Measurements from ENCODE around the gene DBH.

DBH gene

DNA sequence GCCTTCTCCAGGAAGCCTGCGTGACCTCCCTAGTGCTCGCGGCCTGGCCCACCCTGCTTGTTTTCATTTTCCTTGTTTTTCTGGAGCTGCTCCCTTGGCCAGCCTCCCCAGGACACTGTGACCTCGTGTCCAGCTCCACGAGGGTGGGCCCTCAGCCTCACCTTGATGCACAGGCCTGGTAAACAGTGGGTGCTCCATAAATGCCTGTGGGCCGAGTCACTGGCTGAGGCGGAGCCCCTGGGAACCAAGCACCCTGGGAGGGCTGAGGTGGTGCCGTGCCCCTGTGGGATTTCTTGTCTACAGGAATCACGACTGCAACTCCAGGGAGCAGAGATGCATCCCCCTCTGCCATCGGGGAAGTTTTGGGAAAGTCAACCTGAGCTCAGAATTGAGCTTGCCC is 44.2 kb upstream of the DBH start:
- H3K27me3 ChIP-seq (replicated peaks in 2 of 5; ENCODE audit: control insufficient read depth in 4 of 5, insufficient read depth in 5 of 5, low read length in 4 of 5), result peaks cover 0 to 17% (median 0%) of the 10 kb centered on the region in 5 experiments
- CTCF ChIA-PET, result no interaction called here
- DNase-seq, result no peak
- no peaks in the 10 kb centered on the region for H3K36me3 ChIP-seq (ENCODE audit: control insufficient read depth in 4 of 4, insufficient read depth in 4 of 4, low read length in 3 of 4)
- peaks cover 0 to 11% (median 9%) of the 10 kb centered on the region in 5 experiments for H3K9me3 ChIP-seq (ENCODE audit: control extremely low read depth in 1 of 5, control insufficient read depth in 4 of 5, insufficient read depth in 2 of 5, low read depth in 1 of 5, low read length in 4 of 5)
- POLR2A ChIA-PET, result no interaction called here
- H3K4me1 ChIP-seq (ENCODE audit: control extremely low read depth in 1 of 4, control insufficient read depth in 4 of 4, insufficient read depth in 4 of 4, low read length in 3 of 4), result no peaks in the 10 kb centered on the region
- H3K4me3 ChIP-seq (ENCODE audit: control insufficient read depth in 1 of 7, extremely low read depth in 1 of 7, insufficient read depth in 4 of 7, low read depth in 2 of 7, low read length in 6 of 7), result no peak overlapping the region
- 88% methylated on average over 10 of the region's 10 CpGs for WGBS (ENCODE audit: insufficient coverage)
- H3K27ac ChIP-seq (ENCODE audit: insufficient read depth in 1 of 2, low read depth in 1 of 2, low read length in 2 of 2, poor library complexity in 1 of 2, severe bottlenecking in 2 of 2), result no peak overlapping the region

- no peak overlapping the region for H3K4me3 ChIP-seq (ENCODE audit: control insufficient read depth in 1 of 7, extremely low read depth in 1 of 7, insufficient read depth in 4 of 7, low read depth in 2 of 7, low read length in 6 of 7)
- peaks cover 0 to 10% (median 0%) of the 10 kb centered on the region in 5 experiments for H3K27me3 ChIP-seq (replicated peaks in 2 of 5; ENCODE audit: control insufficient read depth in 4 of 5, insufficient read depth in 5 of 5, low read length in 4 of 5)
- CTCF ChIA-PET, result no interaction called here
- WGBS (ENCODE audit: insufficient coverage), result 86% methylated on average over 17 of the region's 17 CpGs
- POLR2A ChIA-PET, result no interaction called here
- no peaks in the 10 kb centered on the region for H3K4me1 ChIP-seq (ENCODE audit: control extremely low read depth in 1 of 4, control insufficient read depth in 4 of 4, insufficient read depth in 4 of 4, low read length in 3 of 4)
- peaks cover 3 to 19% (median 16%) of the 10 kb centered on the region in 5 experiments for H3K9me3 ChIP-seq (ENCODE audit: control extremely low read depth in 1 of 5, control insufficient read depth in 4 of 5, insufficient read depth in 2 of 5, low read depth in 1 of 5, low read length in 4 of 5)
- no peak for DNase-seq
- no peak overlapping the region for H3K27ac ChIP-seq (ENCODE audit: insufficient read depth in 1 of 2, low read depth in 1 of 2, low read length in 2 of 2, poor library complexity in 1 of 2, severe bottlenecking in 2 of 2)
- H3K36me3 ChIP-seq (ENCODE audit: control insufficient read depth in 4 of 4, insufficient read depth in 4 of 4, low read length in 3 of 4), result no peaks in the 10 kb centered on the region
Measured at GRCh38 chr9:133592731-133593409, 43.3 kb upstream of the DBH start.

DNA sequence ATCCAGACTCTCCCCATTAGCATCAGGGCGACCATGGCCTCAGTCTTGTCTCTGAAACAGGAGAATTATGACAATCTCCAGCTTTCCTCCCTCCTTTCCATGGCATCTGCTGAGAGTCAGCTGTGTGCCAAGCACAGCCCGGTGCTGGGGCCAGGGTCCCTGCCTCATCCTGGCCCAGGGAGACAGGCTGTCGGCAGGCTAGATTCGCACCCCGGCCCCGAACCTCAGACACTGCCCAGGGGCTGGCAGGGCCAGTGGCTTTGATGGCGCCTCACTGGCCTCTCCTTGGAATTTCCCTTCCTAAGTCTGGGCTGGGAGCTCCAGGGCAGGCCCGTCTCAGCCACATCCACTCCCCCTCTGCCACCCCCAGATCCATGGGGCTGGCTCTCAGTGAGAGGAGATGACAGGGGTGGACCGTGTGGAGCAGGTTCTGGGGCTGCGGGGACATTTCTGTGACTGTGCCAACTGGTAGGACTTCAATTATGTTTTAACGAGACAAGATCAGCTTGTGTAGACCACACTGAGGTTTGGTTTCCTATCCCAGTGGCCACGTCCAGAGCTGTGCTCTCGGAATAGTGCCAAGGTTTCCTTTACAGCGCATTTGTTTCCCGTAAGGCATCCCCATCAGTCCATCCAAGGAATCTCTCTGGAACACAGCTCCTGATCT is 42.4 kb upstream of the DBH start:
- POLR2A ChIA-PET, result no interaction called here
- Histone ChIP-seq H3K27ac (ENCODE audit: insufficient read depth in 1 of 2, low read depth in 1 of 2, low read length in 2 of 2, poor library complexity in 1 of 2, severe bottlenecking in 2 of 2) (no peak overlapping the region), H3K4me1 (ENCODE audit: control extremely low read depth in 1 of 4, control insufficient read depth in 4 of 4, insufficient read depth in 4 of 4, low read length in 3 of 4) (no peaks in the 10 kb centered on the region), H3K4me3 (ENCODE audit: control insufficient read depth in 1 of 7, extremely low read depth in 1 of 7, insufficient read depth in 4 of 7, low read depth in 2 of 7, low read length in 6 of 7) (no peak overlapping the region), H3K36me3 (ENCODE audit: control insufficient read depth in 4 of 4, insufficient read depth in 4 of 4, low read length in 3 of 4) (no peaks in the 10 kb centered on the region), H3K27me3 (replicated peaks in 2 of 5; ENCODE audit: control insufficient read depth in 4 of 5, insufficient read depth in 5 of 5, low read length in 4 of 5) (peaks cover 0 to 10% (median 0%) of the 10 kb centered on the region in 5 experiments), H3K9me3 (ENCODE audit: control extremely low read depth in 1 of 5, control insufficient read depth in 4 of 5, insufficient read depth in 2 of 5, low read depth in 1 of 5, low read length in 4 of 5) (peaks cover 3 to 26% (median 20%) of the 10 kb centered on the region in 5 experiments)
- no peak for DNase-seq
- 87% methylated on average over 13 of the region's 15 CpGs for WGBS (ENCODE audit: insufficient coverage)
- CTCF ChIA-PET, result no interaction called here

DNA sequence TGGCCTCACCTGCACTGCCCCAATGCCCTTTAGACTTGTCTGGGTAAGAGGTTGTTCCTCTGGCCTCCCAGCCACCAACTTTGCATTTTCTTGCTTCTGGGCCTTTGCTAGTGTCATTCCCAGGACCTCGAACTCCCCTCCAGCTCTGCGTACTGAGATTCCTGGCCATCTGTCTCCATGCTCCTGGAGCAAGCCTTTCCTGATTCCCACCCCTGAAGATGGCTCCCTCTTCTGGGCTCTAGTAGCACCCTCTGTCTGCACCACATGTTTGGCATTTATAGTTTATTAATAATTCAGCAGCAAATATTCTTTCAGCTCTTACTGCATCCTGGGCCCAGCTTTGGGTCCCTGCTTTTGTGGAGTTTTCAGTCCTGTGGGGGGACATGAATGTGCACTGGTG is 41.9 kb upstream of the DBH start:
- DNase-seq, result no peak
- peaks cover 0 to 10% (median 0%) of the 10 kb centered on the region in 5 experiments for H3K27me3 ChIP-seq (replicated peaks in 2 of 5; ENCODE audit: control insufficient read depth in 4 of 5, insufficient read depth in 5 of 5, low read length in 4 of 5)
- no CpG with 5 or more reads among the region's 2 CpGs for WGBS (ENCODE audit: insufficient coverage)
- H3K27ac ChIP-seq (ENCODE audit: insufficient read depth in 1 of 2, low read depth in 1 of 2, low read length in 2 of 2, poor library complexity in 1 of 2, severe bottlenecking in 2 of 2), result no peak overlapping the region
- H3K4me3 ChIP-seq (ENCODE audit: control insufficient read depth in 1 of 7, extremely low read depth in 1 of 7, insufficient read depth in 4 of 7, low read depth in 2 of 7, low read length in 6 of 7), result no peak overlapping the region
- H3K4me1 ChIP-seq (ENCODE audit: control extremely low read depth in 1 of 4, control insufficient read depth in 4 of 4, insufficient read depth in 4 of 4, low read length in 3 of 4), result no peaks in the 10 kb centered on the region
- POLR2A ChIA-PET, result no interaction called here
- peaks cover 3 to 30% (median 20%) of the 10 kb centered on the region in 5 experiments for H3K9me3 ChIP-seq (ENCODE audit: control extremely low read depth in 1 of 5, control insufficient read depth in 4 of 5, insufficient read depth in 2 of 5, low read depth in 1 of 5, low read length in 4 of 5)
- CTCF ChIA-PET, result no interaction called here
- H3K36me3 ChIP-seq (ENCODE audit: control insufficient read depth in 4 of 4, insufficient read depth in 4 of 4, low read length in 3 of 4), result no peaks in the 10 kb centered on the region

- CTCF ChIA-PET, result no interaction called here
- no peak overlapping the region for H3K27ac ChIP-seq (ENCODE audit: insufficient read depth in 1 of 2, low read depth in 1 of 2, low read length in 2 of 2, poor library complexity in 1 of 2, severe bottlenecking in 2 of 2)
- H3K27me3 ChIP-seq (replicated peaks in 2 of 5; ENCODE audit: control insufficient read depth in 4 of 5, insufficient read depth in 5 of 5, low read length in 4 of 5), result peaks cover 0 to 1% (median 0%) of the 10 kb centered on the region in 5 experiments
- DNase-seq, result no peak
- no peak overlapping the region for H3K4me3 ChIP-seq (ENCODE audit: control insufficient read depth in 1 of 7, extremely low read depth in 1 of 7, insufficient read depth in 4 of 7, low read depth in 2 of 7, low read length in 6 of 7)
- H3K9me3 ChIP-seq (ENCODE audit: control extremely low read depth in 1 of 5, control insufficient read depth in 4 of 5, insufficient read depth in 2 of 5, low read depth in 1 of 5, low read length in 4 of 5), result peaks cover 3 to 30% (median 20%) of the 10 kb centered on the region in 5 experiments
- 71% methylated on average over 3 of the region's 8 CpGs for WGBS (ENCODE audit: insufficient coverage)
- H3K36me3 ChIP-seq (ENCODE audit: control insufficient read depth in 4 of 4, insufficient read depth in 4 of 4, low read length in 3 of 4), result no peaks in the 10 kb centered on the region
- no peaks in the 10 kb centered on the region for H3K4me1 ChIP-seq (ENCODE audit: control extremely low read depth in 1 of 4, control insufficient read depth in 4 of 4, insufficient read depth in 4 of 4, low read length in 3 of 4)
- POLR2A ChIA-PET, result no interaction called here
Measured at GRCh38 chr9:133595910-133596309, 40.3 kb upstream of the DBH start.

DNA sequence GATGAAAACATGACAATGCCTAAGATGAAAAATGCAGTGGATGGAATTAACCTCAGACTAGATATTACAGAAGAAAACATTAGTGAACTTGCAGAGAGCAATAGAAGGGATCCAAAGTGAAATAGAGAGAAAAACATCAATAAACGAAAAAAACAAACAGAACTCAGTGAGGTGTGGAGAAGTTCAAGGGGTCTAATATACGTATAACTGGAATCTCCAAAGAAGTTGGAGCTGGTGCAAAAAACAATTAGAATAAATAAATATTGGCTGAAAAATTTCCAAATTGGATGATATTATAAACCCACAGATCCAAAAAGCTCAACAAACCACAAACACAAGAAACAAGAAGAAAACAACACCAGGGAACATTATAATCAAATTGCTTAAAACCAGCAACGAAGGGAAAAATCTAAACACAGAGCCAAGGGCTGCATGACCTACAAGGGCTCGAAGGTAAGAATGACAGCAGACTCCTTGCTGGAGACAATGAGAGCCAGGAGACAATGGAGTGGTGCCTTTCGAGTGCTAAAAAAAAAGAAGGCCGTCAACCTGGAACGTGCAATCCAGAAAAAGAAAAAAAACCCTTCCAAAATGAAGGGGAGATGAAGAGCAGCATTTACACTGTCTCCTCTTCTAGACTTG is 38.7 kb upstream of the DBH start:
- Histone ChIP-seq H3K9me3 (ENCODE audit: control extremely low read depth in 1 of 5, control insufficient read depth in 4 of 5, insufficient read depth in 2 of 5, low read depth in 1 of 5, low read length in 4 of 5) (peaks cover 3 to 30% (median 20%) of the 10 kb centered on the region in 5 experiments), H3K4me3 (ENCODE audit: control insufficient read depth in 1 of 7, extremely low read depth in 1 of 7, insufficient read depth in 4 of 7, low read depth in 2 of 7, low read length in 6 of 7) (no peak overlapping the region), H3K36me3 (ENCODE audit: control insufficient read depth in 4 of 4, insufficient read depth in 4 of 4, low read length in 3 of 4) (no peaks in the 10 kb centered on the region), H3K27me3 (replicated peaks in 2 of 5; ENCODE audit: control insufficient read depth in 4 of 5, insufficient read depth in 5 of 5, low read length in 4 of 5) (peaks cover 0 to 6% (median 2%) of the 10 kb centered on the region in 5 experiments), H3K27ac (ENCODE audit: insufficient read depth in 1 of 2, low read depth in 1 of 2, low read length in 2 of 2, poor library complexity in 1 of 2, severe bottlenecking in 2 of 2) (no peak overlapping the region), H3K4me1 (ENCODE audit: control extremely low read depth in 1 of 4, control insufficient read depth in 4 of 4, insufficient read depth in 4 of 4, low read length in 3 of 4) (no peaks in the 10 kb centered on the region)
- peak; percentile 27 to 56 (median 49) for DNase-seq
- ChIA-PET POLR2A (no interaction called here), CTCF (interaction anchor here (1.0 to 1.2 kb wide), 2 partner anchors 122 to 129 kb away, joined by 3 read pairs; no protein-coding TSS in a partner anchor)
- WGBS (ENCODE audit: insufficient coverage), result 83% methylated on average over 3 of the region's 7 CpGs

DNA sequence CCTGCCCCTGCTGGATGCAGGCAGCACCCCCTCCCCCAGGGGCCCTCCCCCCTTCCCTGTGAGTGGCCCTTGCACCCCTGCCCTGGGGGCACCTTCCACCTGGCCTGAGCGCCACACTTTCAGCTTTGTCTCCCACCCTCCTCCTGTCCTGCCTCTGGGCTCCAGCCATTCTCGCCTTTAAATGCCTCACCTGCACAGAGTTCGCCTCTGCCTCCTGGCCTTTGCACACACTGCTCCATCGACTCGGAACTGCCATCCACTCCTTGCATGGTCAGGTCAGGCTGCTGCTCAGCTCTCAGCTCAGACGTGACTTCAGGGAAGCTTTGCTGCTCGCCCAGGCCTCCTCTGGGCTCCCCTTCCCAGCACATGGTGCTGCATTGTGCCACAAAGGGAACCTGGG is 37.2 kb upstream of the DBH start:
- Histone ChIP-seq H3K9me3 (ENCODE audit: control extremely low read depth in 1 of 5, control insufficient read depth in 4 of 5, insufficient read depth in 2 of 5, low read depth in 1 of 5, low read length in 4 of 5) (peaks cover 3 to 30% (median 20%) of the 10 kb centered on the region in 5 experiments), H3K27ac (ENCODE audit: insufficient read depth in 1 of 2, low read depth in 1 of 2, low read length in 2 of 2, poor library complexity in 1 of 2, severe bottlenecking in 2 of 2) (no peak overlapping the region), H3K36me3 (ENCODE audit: control insufficient read depth in 4 of 4, insufficient read depth in 4 of 4, low read length in 3 of 4) (no peaks in the 10 kb centered on the region), H3K4me3 (ENCODE audit: control insufficient read depth in 1 of 7, extremely low read depth in 1 of 7, insufficient read depth in 4 of 7, low read depth in 2 of 7, low read length in 6 of 7) (no peak overlapping the region), H3K4me1 (ENCODE audit: control extremely low read depth in 1 of 4, control insufficient read depth in 4 of 4, insufficient read depth in 4 of 4, low read length in 3 of 4) (no peaks in the 10 kb centered on the region), H3K27me3 (replicated peaks in 2 of 5; ENCODE audit: control insufficient read depth in 4 of 5, insufficient read depth in 5 of 5, low read length in 4 of 5) (peaks cover 0 to 16% (median 2%) of the 10 kb centered on the region in 5 experiments)
- ChIA-PET POLR2A (no interaction called here), CTCF (no interaction called here)
- 100% methylated on average over 6 of the region's 7 CpGs for WGBS (ENCODE audit: insufficient coverage)
- no peak for DNase-seq

Measured in common myeloid progenitor, CD34-positive (primary cell).